EL (cell line): ENCODE data around the gene ARAP3.
"Not testable (repeated sequence)": the region's sequence is repeated elsewhere in the genome, so short reads cannot be mapped to it uniquely, and the experiment has no call there.

ENCODE experiments used
- DNase-seq: peaks from one replicate; pipeline ENCODE4 v3.0.0-alpha.2; 2016

ARAP3 gene

GRCh38 chr5:141637767-141638419, 44.1 kb downstream of the ARAP3 start:
- peak; percentile 67 for DNase-seq

- DNase-seq = peak; percentile 30
Observed at GRCh38 chr5:141637123-141637766, 44.8 kb downstream of the ARAP3 start.

- peak; percentile 92 for DNase-seq
Observed at GRCh38 chr5:141636413-141637122, 45.5 kb downstream of the ARAP3 start, which contains the start of the genes HDAC3 and RELL2. TSS of gene HDAC3 (minus strand) at chr5:141636849. CDS start at chr5:141636790, 59 bp downstream. TSS of gene RELL2 (plus strand) at chr5:141636997. CDS start at chr5:141638226, 1,229 bp downstream.

GRCh38 chr5:141636106-141636412, 46.0 kb downstream of the ARAP3 start:
- DNase-seq = no peak

GRCh38 chr5:141635646-141636045, 46.4 kb downstream of the ARAP3 start:
- no peak for DNase-seq

- DNase-seq = no peak
Observed at GRCh38 chr5:141634720-141635119, 47.3 kb downstream of the ARAP3 start.

- no peak for DNase-seq
Observed at GRCh38 chr5:141633871-141634561, 48.0 kb downstream of the ARAP3 start.

GRCh38 chr5:141632650-141633049, 49.4 kb downstream of the ARAP3 start:
- no peak for DNase-seq

GRCh38 chr5:141630570-141631140, 51.4 kb downstream of the ARAP3 start:
- DNase-seq = no peak

- DNase-seq = peak; percentile 39
Observed at GRCh38 chr5:141628175-141628788, 53.7 kb downstream of the ARAP3 start.

- no peak for DNase-seq
Observed at GRCh38 chr5:141623611-141624010, 58.4 kb downstream of the ARAP3 start.

GRCh38 chr5:141623186-141623585, 58.8 kb downstream of the ARAP3 start:
- DNase-seq = no peak

- DNase-seq = peak; percentile 97
Observed at GRCh38 chr5:141618804-141619554, 63.1 kb downstream of the ARAP3 start, which contains the start of gene DIAPH1. TSS of gene DIAPH1 (minus strand) at chr5:141619000. CDS start at chr5:141618914, 86 bp downstream.

GRCh38 chr5:141618030-141618803, 63.8 kb downstream of the ARAP3 start:
- peak; percentile 56 for DNase-seq

GRCh38 chr5:141617682-141618029, 64.4 kb downstream of the ARAP3 start:
- DNase-seq = no peak

GRCh38 chr5:141617128-141617527, 64.9 kb downstream of the ARAP3 start:
- DNase-seq = no peak

GRCh38 chr5:141615991-141616720, 65.9 kb downstream of the ARAP3 start:
- no peak for DNase-seq

GRCh38 chr5:141613344-141613743, 68.7 kb downstream of the ARAP3 start:
- no peak for DNase-seq

- no peak for DNase-seq
Observed at GRCh38 chr5:141611289-141611688, 70.7 kb downstream of the ARAP3 start.

- not testable (repeated sequence) for DNase-seq
Observed at GRCh38 chr5:141609921-141610320, 72.1 kb downstream of the ARAP3 start.
